HG03469 (cell line): ENCODE results near the gene OGDH.
A peak's percentile ranks its signal among the peaks of the same experiment; 100 is the strongest.

Experiments used
- ATAC-seq: cut with Tn5 transposase; IDR thresholded peaks from one replicate; pipeline ENCODE4 v1.9.1; 2021; ENCODE audit warnings: mild to moderate bottlenecking, moderate library complexity, moderate number of reproducible peaks; ENCODE audit not compliant: unreplicated experiment

The OGDH gene

GRCh38 chr7:44617225-44617890 is 10.9 kb downstream of the OGDH start:
- no peak for ATAC-seq

GRCh38 chr7:44618045-44618444 is 11.6 kb downstream of the OGDH start:
- no peak for ATAC-seq

GRCh38 chr7:44618753-44619152 is 12.3 kb downstream of the OGDH start:
- ATAC-seq: no peak

- ATAC-seq: no peak
Measured at GRCh38 chr7:44621034-44621749, 14.8 kb downstream of the OGDH start.

- ATAC-seq: no peak
Measured at GRCh38 chr7:44621750-44622103, 15.3 kb downstream of the OGDH start.

- no peak for ATAC-seq
Measured at GRCh38 chr7:44622342-44623151, 16.1 kb downstream of the OGDH start.

GRCh38 chr7:44624318-44624717 is 17.9 kb downstream of the OGDH start:
- no peak for ATAC-seq

- ATAC-seq: no peak
Measured at GRCh38 chr7:44625526-44626471, 19.4 kb downstream of the OGDH start.

- ATAC-seq: no peak
Measured at GRCh38 chr7:44626620-44627019, 20.2 kb downstream of the OGDH start.

- no peak for ATAC-seq
Measured at GRCh38 chr7:44629829-44630522, 23.5 kb downstream of the OGDH start.

GRCh38 chr7:44630792-44631457 is 24.5 kb downstream of the OGDH start:
- no peak for ATAC-seq

- no peak for ATAC-seq
Measured at GRCh38 chr7:44631458-44632115, 25.2 kb downstream of the OGDH start.

GRCh38 chr7:44632196-44632595 is 25.8 kb downstream of the OGDH start:
- ATAC-seq: no peak

- peak; percentile 54 for ATAC-seq
Measured at GRCh38 chr7:44633254-44634186, 27.1 kb downstream of the OGDH start.

- no peak for ATAC-seq
Measured at GRCh38 chr7:44634187-44634838, 27.9 kb downstream of the OGDH start.

- no peak for ATAC-seq
Measured at GRCh38 chr7:44634839-44635591, 28.6 kb downstream of the OGDH start.
